GM12878 (cell line): ENCODE measurements around the gene MSH3. TPM values are rescaled to one million over a fixed set of nuclear protein-coding genes. Genes with fewer than 3 reads are reported as not detected.

Experiments
- ATAC-seq: fragments of 200-7000 bp; cut with Tn5 transposase; 3 replicates; pipeline ENCODE4 v1.9.1; 2020; ENCODE audit warnings: mild to moderate bottlenecking, moderate library complexity
- BruUV-seq: library from RNA; stranded (reverse); fragments of 400-500 nt; replicated peaks from 2 replicates; lab custom pipeline; 2021; lab: Mats Ljungman, UMichigan
- CTCF ChIA-PET: fragments of 300-600 bp; sonication (Branson Sonifier 250); formaldehyde crosslinking; extraction: SDS; loops from one replicate; lab custom pipeline; 2021; ENCODE audit warnings: inconsistent platforms; lab: Yijun Ruan, JAX
- POLR2A ChIA-PET: fragments of 350-600 bp; formaldehyde crosslinking; extraction: SDS; loops from one replicate; lab custom pipeline; 2021; ENCODE audit warnings: inconsistent platforms; lab: Charles Lee
- RAD21 ChIA-PET: fragments of 300-600 bp; sonication (Branson Sonifier 250); formaldehyde crosslinking; loops from one replicate; lab custom pipeline; 2023; ENCODE audit warnings: antibody characterized with exemption; ENCODE audit not compliant: unreplicated experiment; lab: Charles Lee
- SMC1A ChIA-PET: fragments of 300-600 bp; sonication (Branson Sonifier 250); formaldehyde crosslinking; loops from one replicate; lab custom pipeline; 2023; ENCODE audit not compliant: unreplicated experiment, uncharacterized antibody; lab: Charles Lee
- DNase-seq: peaks from one replicate; pipeline ENCODE4 v3.0.0-alpha.2; 2011; ENCODE audit warnings: low read depth, low spot score
- FAIRE-seq: peaks from 3 replicates; lab custom pipeline; 2011; peaks lifted over from hg19 to GRCh38; lab: Jason Lieb, UNC
- H2AFZ ChIP-seq: 2 replicates; pipeline ENCODE4 v1.6.0; 2011; ENCODE audit warnings: low read depth, low read length, control low read depth; ENCODE audit not compliant: control insufficient read depth
- H3K27ac ChIP-seq: 2 replicates; pipeline ENCODE4 v1.5.1; 2011; ENCODE audit warnings: control low read depth; ENCODE audit not compliant: control insufficient read depth, insufficient read depth
- H3K27me3 ChIP-seq, 2 experiments: replicated peaks in 1 of 2; 2 replicates each; pipeline versions ENCODE4 v1.6.0 to v1.6.1; 2011; ENCODE audit warnings: low read length in 1 of 2; ENCODE audit not compliant: control insufficient read depth in 2 of 2, insufficient read depth in 2 of 2
- H3K36me3 ChIP-seq, 2 experiments: 2 replicates each; pipeline ENCODE4 v1.5.1; 2011; ENCODE audit warnings: low read length in 1 of 2; ENCODE audit not compliant: control insufficient read depth in 2 of 2, insufficient read depth in 2 of 2
- H3K4me1 ChIP-seq: 2 replicates; pipeline ENCODE4 v1.6.1; 2011; ENCODE audit warnings: mild to moderate bottlenecking, low read length, moderate library complexity, mixed read lengths; ENCODE audit not compliant: control insufficient read depth, insufficient read depth
- H3K4me2 ChIP-seq: 2 replicates; pipeline ENCODE4 v1.6.0; 2011; ENCODE audit warnings: control low read depth; ENCODE audit not compliant: control insufficient read depth, insufficient read depth
- H3K4me3 ChIP-seq: fragments of 200-600 bp; sonication (generic); 2 replicates; pipeline ENCODE4 v1.5.1; 2016
- H3K79me2 ChIP-seq: 2 replicates; pipeline ENCODE4 v1.6.0; 2011; ENCODE audit warnings: low read length; ENCODE audit not compliant: control insufficient read depth, insufficient read depth
- H3K9ac ChIP-seq: 2 replicates; pipeline ENCODE4 v1.8.0; 2011; ENCODE audit warnings: low read length, control low read depth, mixed read lengths; ENCODE audit not compliant: control insufficient read depth, insufficient read depth
- H3K9me3 ChIP-seq: replicated peaks from 3 replicates; pipeline ENCODE4 v1.5.1; 2011; ENCODE audit warnings: mild to moderate bottlenecking, low read length; ENCODE audit not compliant: control insufficient read depth, insufficient read depth
- H4K20me1 ChIP-seq: 2 replicates; pipeline ENCODE4 v1.6.0; 2011; ENCODE audit not compliant: control insufficient read depth, insufficient read depth
- BHLHE40 ChIP-seq, 2 experiments: fragments of 450-650 bp in 1 of 2; IDR thresholded peaks; 2 replicates each; pipeline ENCODE4 v1.6.1; 2011 to 2017; ENCODE audit warnings: low read depth in 2 of 2, borderline replicate concordance in 1 of 2, improper control_type of control experiment in 1 of 2, low read length in 1 of 2, mild to moderate bottlenecking in 1 of 2
- BRCA1 ChIP-seq: IDR thresholded peaks from 2 replicates; pipeline ENCODE4 v1.6.1; 2011; ENCODE audit warnings: low read depth, low read length, improper control_type of control experiment
- FOXK2 ChIP-seq: fragments of 450-650 bp; IDR thresholded peaks from 2 replicates; pipeline ENCODE4 v1.6.1; 2017; ENCODE audit warnings: mild to moderate bottlenecking, moderate library complexity
- KDM1A ChIP-seq: fragments of 200-600 bp; sonication (generic); IDR thresholded peaks from 2 replicates; pipeline ENCODE4 v1.6.1; 2016; ENCODE audit warnings: borderline replicate concordance
- KLF5 ChIP-seq: fragments of 450-650 bp; IDR thresholded peaks from 2 replicates; pipeline ENCODE4 v1.6.1; 2014; ENCODE audit warnings: mild to moderate bottlenecking; ENCODE audit not compliant: partially characterized antibody
- MTA3 ChIP-seq: IDR thresholded peaks from 2 replicates; pipeline ENCODE4 v1.6.1; 2012; ENCODE audit warnings: low read length, inconsistent platforms, borderline replicate concordance
- NFXL1 ChIP-seq: fragments of 450-650 bp; IDR thresholded peaks from 2 replicates; pipeline ENCODE4 v1.6.1; 2017; ENCODE audit warnings: antibody characterized with exemption, mild to moderate bottlenecking, borderline replicate concordance
- RELB ChIP-seq: fragments of 450-650 bp; IDR thresholded peaks from 2 replicates; pipeline ENCODE4 v1.6.1; 2017; ENCODE audit warnings: low read depth, mild to moderate bottlenecking, moderate library complexity
- TCF3 ChIP-seq: IDR thresholded peaks from 2 replicates; pipeline ENCODE4 v1.6.1; 2012; ENCODE audit warnings: low read depth, mild to moderate bottlenecking, low read length, borderline replicate concordance; ENCODE audit not compliant: insufficient read depth
- YY1 ChIP-seq: IDR thresholded peaks from 2 replicates; pipeline ENCODE4 v1.6.1; 2011; ENCODE audit warnings: low read depth, mild to moderate bottlenecking, low read length
- ZBTB40 ChIP-seq: fragments of 450-650 bp; IDR thresholded peaks from 2 replicates; pipeline ENCODE4 v1.6.1; 2016; ENCODE audit warnings: mild to moderate bottlenecking, moderate library complexity, borderline replicate concordance
- in situ Hi-C: fragments of 300-500 bp; cut with MboI; formaldehyde crosslinking; loops from 9 replicates; pipeline ENCODE4 v1.14.3; 2018; ENCODE audit warnings: mixed read lengths
- intact Hi-C: fragments of 100-400 bp; cut with micrococcal nuclease; formaldehyde crosslinking; loops from one replicate; pipeline ENCODE4 v1.14.2; 2022; ENCODE audit not compliant: unreplicated experiment
- polyA plus RNA-seq, 11 experiments: library from polyadenylated mRNA; depleted of rRNA in 4 of 11; unstranded in 6 of 11; stranded (reverse) in 5 of 11; fragments of >200 nt; fragmentation: Nextera tagmentation in 4 of 11; fragmentation: Illumina TruSeq in 1 of 11; extraction: Ambion mirVana in 4 of 11; extraction: Trizol in 1 of 11; gene quantifications; 1 replicate in 1 of 11; 2 replicates in 10 of 11; pipeline versions ENCODE4 v1.2.1 to v1.2.3, GENCODE V29; 2011 to 2016; ENCODE audit warnings: inconsistent platforms in 2 of 11, missing spikeins in 2 of 11, low read depth in 1 of 11
- total RNA-seq, 4 experiments: library from RNA; depleted of rRNA in 3 of 4; stranded (reverse); fragments of >200 nt in 3 of 4; fragmentation: Illumina TruSeq in 1 of 4; extraction: Trizol in 1 of 4; gene quantifications; 2 replicates each; pipeline versions ENCODE4 v1.2.1 to v1.2.3, GENCODE V29; 2013 to 2021

The MSH3 gene
- total and polyA plus RNA-seq, 10 of the 15 experiments (the other 5 are each of a cell fraction or from before 2014, with no cell fraction given): 4.7 to 17.5 (median 12.2) TPM

- no peak for TF ChIP-seq RELB
- no peak for TF ChIP-seq ZBTB40
- no peak for TF ChIP-seq TCF3
- no peak for TF ChIP-seq BHLHE40 (IDR thresholded peaks at IDR 0.05; ENCODE audit: borderline replicate concordance in 1 of 2, low read depth in 2 of 2, low read length in 1 of 2)
- no peak for TF ChIP-seq BRCA1
Observed at GRCh38 chr5:80798166-80798565, 143.7 kb downstream of the MSH3 start (continued).

GRCh38 chr5:80798633-80799032 lies 144.2 kb downstream of the MSH3 start:
- peaks cover 7% of the 10 kb centered on the region for H3K4me1 ChIP-seq
- no peak overlapping the region for H2AFZ ChIP-seq
- ChIA-PET SMC1A (interaction anchor here (1.0 to 1.8 kb wide), 4 partner anchors 9 to 91 kb away, joined by 3 to 4 read pairs (median 4); no protein-coding TSS in a partner anchor), POLR2A (no interaction called here), CTCF (interaction anchor here (0.9 to 1.2 kb wide), 2 partner anchors 11 to 501 kb away, joined by 3 read pairs; no protein-coding TSS in a partner anchor), RAD21 (no interaction called here)
- in situ Hi-C loops (no loop called here), intact Hi-C loops (no loop called here)
- H4K20me1 ChIP-seq: no peaks in the 10 kb centered on the region
- no peaks in the 10 kb centered on the region for H3K9me3 ChIP-seq
- no TSS peak for BruUV-seq
- no peak overlapping the region for H3K27ac ChIP-seq
- DNase-seq (no peak), ATAC-seq (no peak), FAIRE-seq (no peak)
- H3K9ac ChIP-seq: no peak overlapping the region
- H3K27me3 ChIP-seq: no peaks in the 10 kb centered on the region
- no peak overlapping the region for H3K4me2 ChIP-seq
- H3K79me2 ChIP-seq: no peaks in the 10 kb centered on the region
- peaks cover 0 to 1% of the 10 kb centered on the region in 2 experiments; a peak in 1 of 4 replicates for H3K36me3 ChIP-seq
- H3K4me3 ChIP-seq: no peak overlapping the region
- no peak for TF ChIP-seq YY1
- TF ChIP-seq ZBTB40: no peak
- TF ChIP-seq FOXK2: no peak
- TF ChIP-seq KLF5: no peak
- TF ChIP-seq MTA3: no peak
- no peak for TF ChIP-seq KDM1A
- TF ChIP-seq NFXL1: no peak
